HG03097 (cell line): ENCODE data around the gene MRTFA.
"Not testable (repeated sequence)": the region's sequence is repeated elsewhere in the genome, so short reads cannot be mapped to it uniquely, and the experiment has no call there.

Experiments used
- ATAC-seq: cut with Tn5 transposase; IDR thresholded peaks from one replicate; pipeline ENCODE4 v1.9.1; 2021; ENCODE audit not compliant: unreplicated experiment, low FRiP score

Gene MRTFA

GRCh38 chr22:40636380-40637182 lies at the start of gene MRTFA:
Gene MRTFA, minus strand, starts transcription at chr22:40636719.
- ATAC-seq, result peak; percentile 93

GRCh38 chr22:40685406-40685805 lies 48.9 kb upstream of the MRTFA start:
- no peak for ATAC-seq

GRCh38 chr22:40684728-40685127 lies 48.2 kb upstream of the MRTFA start:
- ATAC-seq, result no peak

GRCh38 chr22:40681451-40681850 lies 44.9 kb upstream of the MRTFA start:
- no peak for ATAC-seq

- ATAC-seq, result no peak
Measured at GRCh38 chr22:40680819-40681183, 44.3 kb upstream of the MRTFA start.

- no peak for ATAC-seq
Measured at GRCh38 chr22:40679964-40680818, 43.7 kb upstream of the MRTFA start.

GRCh38 chr22:40679249-40679963 lies 42.9 kb upstream of the MRTFA start, which contains the start of gene MCHR1:
Gene MCHR1, plus strand, starts transcription at chr22:40679484. Its CDS starts 169 bp downstream, at chr22:40679653.
- no peak for ATAC-seq

GRCh38 chr22:40678493-40679248 lies 42.2 kb upstream of the MRTFA start:
- no peak for ATAC-seq

GRCh38 chr22:40676644-40677043 lies 40.1 kb upstream of the MRTFA start:
- ATAC-seq, result no peak

- ATAC-seq, result not testable (repeated sequence)
Measured at GRCh38 chr22:40676166-40676565, 39.6 kb upstream of the MRTFA start.

GRCh38 chr22:40674274-40674673 lies 37.8 kb upstream of the MRTFA start:
- ATAC-seq, result no peak

GRCh38 chr22:40673017-40673416 lies 36.5 kb upstream of the MRTFA start:
- no peak for ATAC-seq

- no peak for ATAC-seq
Measured at GRCh38 chr22:40671796-40672360, 35.4 kb upstream of the MRTFA start.

GRCh38 chr22:40671369-40671768 lies 34.9 kb upstream of the MRTFA start:
- no peak for ATAC-seq

GRCh38 chr22:40670058-40670457 lies 33.5 kb upstream of the MRTFA start:
- no peak for ATAC-seq

GRCh38 chr22:40668611-40669411 lies 32.3 kb upstream of the MRTFA start:
- ATAC-seq, result no peak

- ATAC-seq, result no peak
Measured at GRCh38 chr22:40666151-40666848, 29.8 kb upstream of the MRTFA start.

GRCh38 chr22:40665312-40665711 lies 28.8 kb upstream of the MRTFA start:
- no peak for ATAC-seq

- no peak for ATAC-seq
Measured at GRCh38 chr22:40661671-40662070, 25.2 kb upstream of the MRTFA start.
